Stimulated activated CD4-positive, alpha-beta T cell treated with anti-CD3 and anti-CD28 coated beads, Interleukin-12 subunit alpha, Interleukin-12 subunit beta, amount 100 ng/mL, for 24 hours (primary cell): Measurements from ENCODE around the gene CMC4.

ENCODE experiments used
- DNase-seq, 2 experiments: peaks; one replicate each; pipeline ENCODE4 v3.0.0-alpha.2; 2020; ENCODE audit warnings: low read depth in 2 of 2

CMC4 gene, protein sequence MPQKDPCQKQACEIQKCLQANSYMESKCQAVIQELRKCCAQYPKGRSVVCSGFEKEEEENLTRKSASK

DNA sequence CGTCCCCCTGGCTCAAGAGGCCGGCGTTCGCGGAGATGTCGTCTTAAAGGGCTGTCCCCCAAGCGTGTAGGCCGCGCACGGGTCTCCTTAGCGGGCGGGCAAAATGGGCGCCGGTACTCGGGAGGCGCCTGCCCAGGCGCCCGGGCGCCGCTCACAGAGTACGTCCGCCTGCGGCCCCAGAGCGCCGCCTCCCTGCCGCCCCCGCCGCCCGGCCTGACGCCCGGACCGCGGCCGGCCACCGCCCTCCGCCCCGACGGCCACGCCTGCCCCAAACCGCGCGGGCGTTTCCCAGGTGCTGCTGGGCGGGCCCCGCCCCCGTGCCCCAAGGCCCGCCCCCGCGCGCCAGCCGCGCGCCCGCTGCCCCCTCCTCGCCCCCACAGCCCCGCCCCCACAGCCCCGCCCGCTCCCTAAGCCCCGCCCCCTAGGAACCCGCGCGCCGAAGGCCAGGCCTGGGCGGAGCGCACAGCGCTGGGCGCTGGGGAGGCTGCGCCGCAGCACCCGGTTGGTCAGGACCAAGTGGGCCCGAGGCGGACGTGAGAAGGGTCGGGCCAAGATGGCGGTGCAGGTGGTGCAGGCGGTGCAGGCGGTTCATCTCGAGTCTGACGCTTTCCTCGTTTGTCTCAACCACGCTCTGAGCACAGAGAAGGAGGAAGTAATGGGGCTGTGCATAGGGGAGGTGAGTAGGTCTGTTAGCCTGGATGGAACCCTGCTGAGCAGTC, at the start of gene CMC4, which contains the start of the genes BRCC3 and MTCP1:
Gene CMC4 (minus strand): TSS at position 162 of the 719 bp plus-strand sequence. CDS start 7,113 bp downstream, outside the sequence.
Gene BRCC3 (plus strand): TSS at position 534 of the 719 bp plus-strand sequence. CDS start 20 bp downstream, at position 554.
Gene MTCP1 (minus strand): TSS at position 162 of the 719 bp plus-strand sequence. CDS start 5,126 bp downstream, outside the sequence.
- DNase-seq: peak; percentile 52 to 61

DNA sequence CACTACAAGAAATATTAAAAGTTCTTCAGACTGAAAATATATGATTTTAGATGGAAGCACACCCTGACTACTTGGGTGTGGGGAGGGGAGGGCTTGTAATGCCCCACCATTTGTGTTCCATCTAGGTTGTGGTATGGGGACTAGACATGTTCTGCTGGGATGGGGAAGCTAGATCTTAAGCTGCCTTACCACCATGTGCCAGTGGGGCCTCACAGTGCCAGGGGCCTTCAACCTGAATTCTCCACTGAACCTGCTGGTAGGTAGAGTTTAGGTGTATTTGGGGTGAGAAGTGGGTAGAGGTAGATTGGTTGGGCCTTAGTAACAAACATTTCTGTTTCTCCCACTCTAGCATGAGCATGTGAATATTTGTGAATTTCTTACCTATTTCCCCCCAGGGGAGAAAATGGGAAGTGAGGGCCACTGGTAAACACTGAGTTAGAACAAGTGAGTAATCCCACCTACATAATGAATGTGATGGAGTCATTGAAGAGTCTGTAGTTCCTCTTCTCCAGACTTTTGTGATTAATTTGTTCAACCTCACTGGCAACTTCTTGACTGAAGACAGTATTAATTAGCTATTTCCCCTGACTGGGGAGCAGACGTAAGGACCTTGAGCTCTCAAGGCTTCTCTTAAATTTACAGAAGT, 44.4 kb upstream of the CMC4 start:
- DNase-seq: no peak

DNA sequence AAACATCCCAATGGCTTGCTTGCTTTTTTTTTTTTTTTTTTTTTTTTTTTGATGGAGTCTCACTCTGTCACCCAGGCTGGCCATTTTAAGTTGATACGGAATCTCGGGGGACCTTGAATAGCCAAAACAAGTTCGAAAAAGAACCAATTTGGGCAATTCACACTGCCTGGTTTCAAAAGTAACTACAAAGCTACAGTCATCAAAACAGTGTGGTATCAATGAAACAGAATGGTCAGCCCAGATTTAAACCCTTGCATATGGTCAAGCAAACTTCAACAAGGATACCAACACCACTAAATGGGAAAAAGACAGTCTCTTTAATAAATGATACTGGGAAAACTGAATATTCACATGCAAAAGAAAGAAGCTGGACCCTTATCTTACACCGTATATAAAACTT, 42.2 kb upstream of the CMC4 start:
- no peak for DNase-seq

DNA sequence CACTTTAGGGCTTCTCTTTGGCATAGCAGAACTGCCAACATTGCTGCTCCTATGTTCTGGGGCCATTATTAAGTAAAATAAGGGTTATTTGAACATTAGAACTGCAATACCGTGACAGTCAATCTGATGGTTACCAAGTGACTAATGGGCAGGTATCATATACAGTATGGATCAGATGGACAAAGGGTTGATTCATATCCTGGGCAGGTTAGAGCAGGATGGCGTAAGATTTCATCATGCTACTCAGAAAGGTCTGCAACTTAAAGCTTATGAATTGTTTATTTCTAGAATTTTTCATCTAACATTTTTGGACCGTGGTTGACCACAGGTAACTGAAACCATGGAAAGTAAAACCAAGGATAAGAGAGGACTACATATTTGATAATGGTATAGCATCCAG, 41.2 kb upstream of the CMC4 start:
- no peak for DNase-seq

DNA sequence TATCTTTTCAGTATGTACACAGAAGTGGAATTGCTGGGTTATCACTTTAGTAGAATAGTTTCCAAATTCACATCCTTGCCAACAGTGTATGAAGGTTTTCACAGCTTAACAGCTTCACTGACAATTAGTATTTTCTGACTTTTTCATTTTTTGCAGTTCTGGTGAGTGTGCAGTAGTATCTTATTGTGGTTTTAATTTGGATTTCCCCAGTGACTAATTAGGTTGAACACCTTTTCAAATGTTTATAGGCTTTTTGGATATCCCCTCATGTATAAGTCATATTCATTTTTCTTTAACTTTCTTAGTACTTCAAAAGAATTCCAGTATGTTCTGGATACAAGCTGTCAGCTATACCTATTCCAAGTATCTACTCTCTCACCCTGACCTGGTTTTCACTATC, 37.5 kb upstream of the CMC4 start:
- no peak for DNase-seq

DNA sequence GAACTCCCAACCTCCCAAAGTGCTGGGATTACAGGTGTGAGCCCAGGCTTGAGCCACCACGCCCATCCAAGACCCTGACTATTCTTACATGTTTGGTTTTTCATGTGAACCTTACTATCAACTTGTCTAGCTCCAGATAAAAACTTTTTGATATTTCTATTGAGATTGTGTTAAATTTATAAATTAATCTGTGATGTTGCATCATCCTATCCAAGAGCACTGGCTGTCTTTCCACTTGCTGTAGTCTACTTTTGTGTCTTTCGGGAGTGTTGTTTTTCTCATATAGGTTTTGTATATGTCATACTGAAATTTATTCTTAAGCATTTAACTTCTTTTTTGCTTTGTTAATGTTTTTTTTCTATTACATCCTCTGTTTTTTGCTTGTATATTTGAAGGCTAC, 35.0 kb upstream of the CMC4 start:
- DNase-seq: no peak

DNA sequence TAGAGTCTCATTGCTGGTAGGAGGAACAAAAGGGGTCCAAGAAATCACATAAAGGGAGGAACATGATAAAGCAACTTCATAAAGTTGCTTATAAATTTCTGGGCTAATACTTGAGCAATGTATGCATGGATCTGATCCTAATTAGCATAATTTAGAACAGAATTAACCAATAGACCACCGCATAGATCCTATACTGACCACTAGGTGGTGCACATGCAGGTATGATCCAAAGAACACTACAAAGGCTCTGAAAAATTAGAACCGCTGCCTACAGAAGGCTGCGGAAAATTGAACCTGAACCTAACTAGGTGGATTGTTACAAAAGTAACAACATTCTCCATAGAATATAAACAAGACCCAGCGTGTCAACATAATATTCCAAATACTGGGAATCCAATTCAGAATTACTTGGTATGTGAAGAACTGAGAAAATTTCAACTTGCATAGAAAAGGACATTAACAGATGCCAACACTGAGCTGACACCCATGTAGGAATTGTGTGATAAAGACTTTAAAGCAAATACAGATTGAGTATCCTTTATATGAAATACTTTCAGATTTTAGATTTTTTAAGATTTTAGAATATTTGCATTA, 23.6 kb upstream of the CMC4 start:
- no peak for DNase-seq

DNA sequence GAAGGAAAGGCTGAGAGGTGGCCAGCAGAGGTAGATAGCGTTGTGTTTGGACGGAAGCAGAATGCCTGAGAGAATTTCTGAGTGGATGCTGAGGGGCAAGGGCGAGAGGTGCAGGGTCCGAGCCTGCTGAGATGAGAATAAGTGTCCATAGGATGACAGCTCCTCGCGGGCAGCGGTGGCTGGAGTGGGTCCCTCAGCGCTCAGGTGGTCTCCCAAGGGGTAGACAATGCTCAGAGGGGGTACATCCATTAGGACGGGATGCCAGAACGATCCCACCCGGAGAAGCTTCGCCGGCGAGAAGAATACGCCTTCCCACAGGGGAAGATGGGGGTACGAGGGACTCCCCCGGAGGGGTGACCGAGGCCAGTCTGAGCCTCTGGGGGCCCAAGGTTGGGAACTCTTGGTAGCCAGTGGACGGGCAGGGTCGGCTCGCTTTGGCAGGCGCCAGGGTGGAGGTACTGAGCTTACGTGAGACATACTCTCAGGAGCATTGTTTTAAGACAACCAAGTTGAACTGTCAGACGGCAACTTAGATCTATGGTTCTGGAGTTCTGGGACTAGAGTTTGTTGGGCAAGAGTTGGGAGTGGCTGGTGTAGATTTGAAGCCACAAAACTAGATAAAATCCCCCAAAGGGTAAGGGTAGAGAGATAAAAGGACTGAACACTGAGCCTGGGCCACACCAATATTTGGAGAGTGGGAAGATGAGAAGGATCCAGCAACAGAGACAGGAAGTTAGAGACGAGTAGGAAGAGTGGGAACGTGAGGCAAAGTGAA, 16.2 kb upstream of the CMC4 start:
- no peak for DNase-seq

DNA sequence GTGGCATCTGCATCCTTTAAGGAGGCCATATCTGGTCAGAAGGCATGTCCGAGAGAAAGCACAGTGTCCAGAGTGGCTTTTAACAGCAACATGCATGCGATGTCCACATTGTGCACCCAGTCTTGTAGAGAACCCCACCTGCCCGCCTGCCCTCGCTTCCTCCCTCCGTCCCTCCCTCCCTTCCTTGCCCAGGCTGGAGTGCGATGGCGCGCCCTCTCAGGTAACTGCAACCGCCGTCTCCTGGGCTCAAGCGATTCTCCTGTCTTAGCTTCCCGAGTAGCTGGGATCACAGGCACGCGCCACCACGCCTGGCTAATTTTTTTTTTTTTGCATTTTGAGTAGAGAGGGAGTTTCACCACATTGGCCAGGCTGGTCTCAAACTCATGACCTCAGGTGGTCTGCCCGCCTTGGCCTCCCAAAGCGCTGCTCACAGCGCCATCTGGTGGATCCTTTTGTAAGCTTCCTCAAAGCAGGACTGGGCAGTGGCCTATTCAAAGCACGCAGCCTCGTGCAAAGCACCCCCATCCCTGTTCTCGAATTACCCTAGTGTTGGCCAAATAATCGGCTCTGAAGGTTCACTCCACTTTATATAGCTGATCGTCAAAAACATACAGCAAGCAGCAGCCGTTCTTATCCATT, 15.4 kb upstream of the CMC4 start:
- DNase-seq: peak in 1 of 2 experiments; percentile 16

DNA sequence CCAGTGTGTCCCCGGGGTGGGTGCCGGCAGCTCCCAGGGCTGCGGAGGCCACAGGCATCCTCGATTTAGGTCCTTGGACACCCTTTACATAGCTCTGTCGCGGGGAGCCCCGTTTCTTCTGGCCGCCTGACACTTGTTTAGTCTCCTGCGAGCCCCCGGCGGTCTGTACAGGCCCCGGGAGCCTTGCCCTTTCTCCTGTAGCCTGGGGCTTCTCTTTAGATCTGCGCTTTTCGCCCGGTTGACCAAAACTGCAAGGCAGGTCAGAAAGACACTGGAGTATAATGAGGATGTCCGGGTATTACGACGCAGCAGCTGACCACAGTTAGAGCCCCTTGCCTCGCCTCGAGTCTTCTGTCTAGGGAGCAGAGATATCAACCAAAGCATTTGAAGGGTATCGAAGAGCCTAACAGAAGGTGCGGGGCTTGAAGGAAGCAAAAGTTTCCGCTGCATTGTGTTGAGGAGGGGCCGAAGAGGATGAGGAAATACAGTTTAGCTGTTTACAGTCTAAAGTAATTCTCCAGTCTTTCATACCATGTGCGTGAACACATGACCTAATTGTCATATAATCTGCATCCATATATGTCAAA, 851 bp upstream of the CMC4 start:
- no peak for DNase-seq

DNA sequence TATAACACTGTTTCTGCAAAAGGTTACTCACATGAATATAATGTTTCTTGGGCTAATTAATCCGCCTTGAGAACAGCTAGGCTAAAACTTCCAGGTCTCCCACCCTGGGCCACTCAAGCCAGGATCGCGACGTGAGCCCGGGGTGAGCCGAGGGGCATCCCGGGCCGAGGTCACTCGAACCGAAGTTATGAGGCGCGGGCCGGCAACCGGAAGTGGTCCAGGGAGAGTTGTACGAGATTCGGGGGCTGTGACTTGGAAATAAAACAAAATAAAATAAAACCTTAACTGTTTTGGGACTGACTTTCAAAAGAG, 317 bp downstream of the CMC4 start:
- DNase-seq: peak in 1 of 2 experiments; percentile 16

DNA sequence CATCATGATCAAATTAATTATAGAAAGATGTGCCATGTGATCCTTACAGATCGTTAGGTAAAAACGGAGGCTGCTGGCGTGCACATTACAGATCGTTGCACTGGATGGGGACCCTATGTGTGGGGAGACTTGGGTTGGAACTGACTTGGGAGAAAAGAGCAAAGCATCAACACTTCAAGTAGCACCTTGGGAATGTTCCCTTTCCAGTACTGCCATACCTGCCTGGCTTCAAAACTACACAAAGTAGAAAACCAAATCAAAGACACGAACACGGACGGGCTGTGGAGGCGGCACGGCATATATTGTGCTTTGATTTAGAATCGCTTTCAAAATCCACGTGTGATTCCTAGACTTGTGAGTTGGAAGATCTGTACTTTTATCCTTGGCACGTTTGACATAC, 898 bp downstream of the CMC4 start:
- no peak for DNase-seq

DNA sequence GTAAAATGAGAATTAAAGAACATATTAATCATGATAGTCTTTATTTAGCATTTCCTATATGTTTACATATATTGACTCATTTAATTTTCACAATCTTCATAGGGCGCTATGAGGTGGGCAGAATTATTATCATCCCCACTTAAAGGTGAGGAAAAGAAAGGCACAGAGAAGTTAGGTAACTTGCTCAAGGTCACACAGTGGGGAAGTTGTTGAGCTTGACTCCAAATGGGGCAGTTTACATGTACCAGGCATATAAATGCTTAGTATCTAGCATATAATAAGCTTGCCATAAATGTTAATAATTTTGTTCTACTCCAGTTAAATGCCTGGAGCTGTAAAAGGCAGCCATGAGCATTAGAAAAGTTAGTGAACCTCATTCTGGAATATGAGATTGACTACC, 1.5 kb downstream of the CMC4 start:
- no peak for DNase-seq

DNA sequence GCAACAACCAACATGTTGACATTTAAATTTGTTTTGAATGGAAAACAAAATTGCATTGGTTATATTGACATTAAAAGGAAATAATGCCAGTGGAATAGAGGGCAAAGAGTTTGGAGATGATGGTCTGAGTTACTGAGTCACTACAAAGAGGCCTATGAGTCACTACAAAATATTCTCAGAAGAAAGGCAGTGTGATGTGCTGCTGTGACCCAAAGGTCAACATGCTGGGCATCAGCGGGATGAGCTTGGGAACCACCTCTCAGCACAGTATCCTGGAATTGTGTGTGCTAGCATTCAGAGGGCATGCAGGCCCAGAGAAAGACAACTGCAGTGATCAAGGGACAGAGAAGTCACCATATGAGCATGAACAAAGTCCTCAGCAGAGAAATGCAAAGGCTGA, 2.8 kb downstream of the CMC4 start:
- DNase-seq: no peak

DNA sequence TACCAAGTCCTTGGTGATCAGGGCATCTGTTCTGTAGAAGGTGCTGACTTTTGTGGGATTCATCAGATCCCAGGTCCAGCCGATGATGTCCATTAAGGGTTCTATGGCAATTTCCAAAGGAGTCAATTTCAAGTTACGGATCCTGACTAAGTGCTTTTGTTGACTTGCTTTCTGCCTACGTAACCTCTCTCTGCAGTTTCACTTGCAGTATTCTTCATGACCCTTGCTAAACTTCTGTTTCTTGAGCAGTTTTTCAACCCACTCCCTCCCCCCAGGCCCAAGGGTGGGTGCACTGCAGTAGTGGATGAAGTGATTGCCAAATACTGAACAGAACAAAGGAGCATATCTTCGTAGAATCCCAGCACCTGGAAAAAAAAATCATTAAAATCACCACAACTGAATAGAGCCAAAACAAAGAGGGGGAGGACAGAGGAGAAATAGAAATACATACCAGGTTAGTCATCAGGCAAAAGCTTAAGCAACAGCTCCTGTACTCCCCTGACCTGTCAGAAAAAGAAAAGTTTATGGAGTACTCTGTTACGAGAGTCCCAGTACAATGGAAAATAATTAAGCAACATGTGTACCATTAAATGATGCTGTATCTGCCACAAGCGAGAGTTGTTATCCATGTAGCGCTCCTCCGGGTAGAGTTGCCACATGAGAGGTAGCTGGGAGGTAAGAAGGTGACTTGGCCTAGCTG, 5.8 kb downstream of the CMC4 start:
- no peak for DNase-seq

DNA sequence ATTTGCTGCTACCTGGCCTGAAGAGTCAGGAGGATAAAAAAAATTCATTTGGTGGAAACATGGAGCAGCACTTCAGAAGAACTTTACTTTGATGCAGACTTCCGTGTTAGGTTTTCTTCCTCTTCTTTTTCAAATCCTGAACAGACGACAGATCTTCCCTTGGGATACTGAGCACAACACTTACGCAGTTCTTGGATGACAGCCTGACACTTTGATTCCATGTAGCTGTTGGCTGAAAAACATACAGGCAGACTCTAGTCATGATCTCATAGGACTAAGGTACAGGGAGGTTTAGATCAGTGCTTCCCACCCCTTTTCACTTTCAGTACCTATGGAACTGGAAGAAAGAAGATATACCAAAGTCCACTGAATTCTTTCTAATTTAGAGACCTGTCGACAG, 9.2 kb downstream of the CMC4 start:
- no peak for DNase-seq

DNA sequence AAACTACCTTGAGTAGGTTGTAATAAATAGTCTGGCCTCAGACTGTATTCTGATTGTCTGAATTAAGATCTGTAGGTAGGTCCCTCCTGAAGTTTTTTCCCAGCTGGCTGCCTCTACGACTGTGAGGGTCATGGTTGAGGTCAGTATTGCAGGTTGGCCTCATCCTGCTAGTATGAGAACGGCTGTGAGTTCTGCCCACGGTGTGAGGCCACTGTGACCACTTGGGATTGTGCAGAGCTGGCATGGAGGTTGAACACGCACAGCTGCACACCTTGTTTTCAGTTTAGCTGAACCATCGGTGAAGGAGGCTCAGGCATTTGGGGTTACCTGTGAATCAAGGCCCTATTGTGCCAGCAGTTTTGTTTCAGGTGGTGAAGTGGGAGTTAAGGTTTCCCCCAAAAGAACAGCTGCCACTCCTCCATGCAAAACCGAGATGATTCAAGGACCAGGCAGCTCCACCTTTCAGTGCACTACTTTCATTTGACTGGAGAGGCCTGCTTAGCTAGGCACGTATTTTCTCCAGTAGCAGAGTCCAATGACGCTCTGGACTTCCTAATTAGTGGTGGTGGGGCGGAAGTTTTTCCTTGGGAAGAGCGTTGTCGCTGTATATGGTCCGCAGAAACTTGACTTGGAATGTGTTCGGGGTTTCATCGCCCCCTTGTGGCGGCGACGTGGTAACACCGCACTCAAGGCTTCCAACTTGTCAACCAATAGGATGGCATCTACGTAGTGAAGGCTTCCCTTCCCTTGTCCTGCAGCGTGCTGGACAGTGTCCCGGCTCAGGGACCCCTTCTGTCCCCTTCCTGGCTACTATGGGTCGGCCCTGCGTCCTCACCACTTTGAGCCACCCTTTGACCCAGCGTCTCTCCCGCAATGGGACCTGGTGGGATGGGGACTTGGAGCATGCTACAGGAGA, 13.8 kb downstream of the CMC4 start:
- peak; percentile 2 to 9 for DNase-seq

DNA sequence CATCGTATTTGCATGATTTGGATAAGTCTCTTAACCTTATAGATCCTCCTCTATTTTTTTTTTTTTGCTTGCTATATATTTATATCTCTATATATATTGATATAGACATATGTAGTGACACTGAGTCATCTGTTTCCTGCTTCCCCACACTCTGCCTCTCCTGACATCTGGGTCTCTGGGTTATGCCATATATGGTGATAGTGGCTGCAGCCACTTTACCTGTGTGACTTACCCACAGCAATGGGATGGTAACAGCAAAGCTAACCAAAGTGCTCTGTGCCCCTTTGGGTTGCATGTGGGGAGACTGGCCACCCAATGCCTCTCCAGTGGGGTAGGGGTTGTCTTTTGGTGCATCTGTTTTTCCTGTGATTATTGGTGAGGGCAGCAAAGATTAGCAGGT, 14.5 kb downstream of the CMC4 start:
- DNase-seq: no peak

DNA sequence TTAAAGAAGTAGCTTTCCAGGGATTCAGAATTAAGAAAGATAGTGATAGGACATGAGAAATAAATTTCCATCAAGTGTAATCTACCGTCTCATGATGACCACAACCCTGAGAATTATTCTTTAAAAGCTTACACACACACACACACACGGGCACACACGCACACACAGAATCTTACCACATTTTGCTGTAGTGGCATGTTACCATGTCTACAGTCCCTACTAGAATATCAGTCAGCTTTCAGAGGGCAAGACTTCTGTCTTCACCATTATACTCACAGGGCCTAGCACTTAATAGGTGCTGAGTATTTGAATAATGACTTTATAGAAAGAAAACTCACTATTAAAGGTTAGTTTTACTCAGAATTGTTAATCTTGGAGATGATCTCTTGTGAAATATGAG, 15.4 kb downstream of the CMC4 start:
- DNase-seq: no peak

DNA sequence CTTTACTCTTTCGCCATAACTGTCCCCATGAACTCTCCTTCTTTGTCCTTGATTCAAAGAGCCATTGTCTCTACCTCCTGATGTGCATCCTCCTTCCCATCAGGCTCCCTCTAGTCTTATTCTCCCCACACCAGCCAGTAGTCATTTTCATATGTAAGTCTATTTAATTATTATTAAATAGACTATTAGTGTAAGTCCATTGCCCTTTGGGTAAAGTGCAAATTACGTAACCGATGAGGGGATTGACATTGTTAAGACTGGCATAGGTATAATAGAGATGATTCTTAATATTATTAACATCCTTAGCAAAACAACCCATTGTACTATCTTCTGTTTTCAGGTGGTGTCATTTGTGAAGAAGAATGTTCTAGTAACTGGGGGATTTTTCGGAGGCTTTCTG, 16.7 kb downstream of the CMC4 start:
- DNase-seq: no peak
